DMS 273 (cell line): ENCODE measurements around the gene PPP2R3A.

Source experiments
- DNase-seq: peaks from one replicate; lab custom pipeline; 2025; ENCODE audit not compliant: unreplicated experiment; lab: John Stamatoyannopoulos, UW

Gene PPP2R3A

GRCh38 chr3:135970506-135971116 lies 5.1 kb downstream of the PPP2R3A start:
- no peak for DNase-seq

GRCh38 chr3:135973841-135974240 lies 8.3 kb downstream of the PPP2R3A start:
- no peak for DNase-seq

GRCh38 chr3:135975053-135975452 lies 9.5 kb downstream of the PPP2R3A start:
- no peak for DNase-seq

DNA sequence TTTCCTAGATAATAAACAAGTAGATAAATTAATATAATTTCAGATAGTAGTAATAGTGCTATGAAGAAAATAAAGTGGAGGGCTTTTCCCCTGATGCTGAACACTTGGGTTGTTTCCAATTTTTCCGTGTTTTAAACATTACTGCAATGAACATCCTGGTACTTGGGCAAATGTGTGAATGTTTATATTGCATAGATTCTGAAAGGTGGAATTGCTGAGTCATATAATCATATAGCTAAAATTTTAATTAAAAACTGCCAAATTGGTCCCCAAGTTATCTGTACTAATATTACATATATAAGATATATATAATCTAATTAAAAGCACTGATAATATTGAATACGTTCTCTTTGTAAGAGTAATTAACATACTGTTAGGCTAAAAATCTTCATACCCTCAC lies 10.0 kb downstream of the PPP2R3A start:
- DNase-seq = no peak

- no peak for DNase-seq
Measured at GRCh38 chr3:135980343-135980742, 14.8 kb downstream of the PPP2R3A start.

- DNase-seq = no peak
Measured at GRCh38 chr3:135981701-135982403, 16.3 kb downstream of the PPP2R3A start.

DNA sequence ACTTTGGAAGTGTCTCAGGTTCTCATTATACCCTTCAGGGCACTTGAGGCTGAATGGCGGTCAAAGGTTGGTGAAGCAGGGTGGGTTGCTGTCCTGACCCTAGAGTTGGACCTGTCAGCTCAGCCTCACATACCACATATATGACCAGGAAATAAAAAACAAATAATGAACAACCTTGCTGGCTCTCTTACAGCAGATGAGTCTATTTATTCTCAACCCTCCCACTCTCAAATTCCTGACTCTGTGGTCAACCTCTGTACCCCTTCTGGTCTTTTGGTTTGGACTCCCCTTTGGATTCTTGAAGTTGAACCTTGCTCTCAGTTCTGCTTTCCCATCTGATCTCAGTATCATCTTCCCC lies 16.9 kb downstream of the PPP2R3A start:
- DNase-seq = no peak

- no peak for DNase-seq
Measured at GRCh38 chr3:135982922-135983581, 17.5 kb downstream of the PPP2R3A start.

DNA sequence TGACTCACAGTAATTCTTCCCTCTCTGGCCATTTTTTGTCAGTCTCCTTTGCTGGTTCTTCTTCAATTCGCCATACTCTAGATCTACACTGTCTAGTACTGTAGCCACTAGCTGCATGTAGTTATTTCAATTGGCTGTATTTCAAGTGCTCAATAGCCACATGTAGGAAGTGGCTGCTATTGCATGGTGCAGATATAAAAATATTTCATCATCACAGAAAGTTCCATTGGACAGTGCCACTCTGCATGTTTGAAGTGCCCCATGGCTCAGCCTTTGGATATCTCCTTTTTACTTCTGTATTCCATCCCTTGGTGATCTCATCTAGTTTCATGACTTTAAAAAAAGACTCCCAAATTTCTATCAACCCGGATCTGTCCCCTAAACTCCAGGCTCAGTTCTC lies 22.1 kb downstream of the PPP2R3A start:
- DNase-seq = no peak

GRCh38 chr3:135989242-135989641 lies 23.7 kb downstream of the PPP2R3A start:
- DNase-seq = no peak

DNA sequence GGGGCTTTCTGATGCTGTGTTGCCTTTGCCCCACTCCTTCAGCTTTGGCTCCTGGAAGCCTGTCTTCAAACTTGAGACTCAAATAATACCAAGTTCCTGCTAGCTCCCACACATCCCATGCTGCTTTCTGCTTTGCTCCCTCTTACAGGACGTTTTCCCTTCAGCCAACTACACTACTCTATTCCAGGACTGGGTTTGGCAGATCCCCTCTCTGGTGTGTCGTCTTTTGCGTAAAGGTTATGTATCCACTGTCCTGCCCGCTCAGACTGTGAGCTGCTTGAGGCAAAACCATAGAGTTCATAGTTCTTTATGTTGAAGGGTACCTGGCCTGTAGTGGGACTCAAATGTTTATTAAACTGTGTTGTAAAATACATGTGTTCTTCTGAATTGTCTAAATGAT lies 25.4 kb downstream of the PPP2R3A start:
- no peak for DNase-seq

- DNase-seq = no peak
Measured at GRCh38 chr3:135991621-135992020, 26.1 kb downstream of the PPP2R3A start.

DNA sequence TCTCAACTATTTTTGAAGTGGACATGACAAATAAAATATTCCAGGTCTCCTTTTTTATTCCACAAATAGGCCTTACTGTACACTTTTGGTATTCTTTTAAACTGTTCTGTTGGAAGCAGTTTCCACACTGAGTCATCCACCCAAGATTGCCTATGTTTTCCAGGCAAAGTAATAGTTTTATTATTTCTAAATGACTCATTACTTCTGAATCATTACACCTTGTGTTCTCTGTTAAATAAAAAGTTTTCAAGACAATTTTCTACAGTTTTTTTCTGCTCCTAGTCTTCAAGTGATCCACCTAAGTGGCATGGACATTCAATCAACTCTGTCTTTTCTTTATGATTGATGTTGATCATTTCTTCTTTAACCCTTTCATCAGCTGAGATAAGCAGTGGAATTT lies 26.5 kb downstream of the PPP2R3A start:
- no peak for DNase-seq

DNA sequence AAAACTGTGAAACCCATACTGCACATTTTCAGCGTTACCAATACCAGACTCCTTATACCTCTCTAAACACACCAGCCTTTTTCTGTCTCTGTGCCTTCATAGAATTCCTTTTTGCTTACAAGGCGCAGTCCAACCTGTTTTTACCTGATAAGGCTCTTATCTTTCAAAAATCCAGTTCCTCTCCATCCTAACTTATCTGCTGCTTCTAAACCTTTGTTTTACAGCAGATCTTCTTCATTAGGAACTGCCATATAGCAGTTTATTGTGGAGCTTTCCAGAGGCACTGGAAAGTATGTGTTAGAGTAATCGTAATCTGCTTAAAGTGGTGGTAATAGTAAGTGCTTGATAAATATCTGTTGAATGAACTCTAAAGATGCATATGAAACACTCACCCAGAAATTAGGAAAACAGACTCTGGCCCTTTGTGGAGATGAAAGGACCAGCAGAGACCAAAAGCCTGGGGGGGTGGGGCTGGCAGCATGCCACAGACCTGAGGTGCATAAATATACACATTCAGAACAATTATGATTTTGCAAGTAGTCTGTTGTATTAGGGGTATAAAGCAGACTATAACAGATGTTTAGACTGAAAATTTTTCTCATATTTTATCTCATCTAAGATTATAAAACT lies 29.3 kb downstream of the PPP2R3A start:
- no peak for DNase-seq

GRCh38 chr3:135995766-135996165 lies 30.2 kb downstream of the PPP2R3A start:
- no peak for DNase-seq

DNA sequence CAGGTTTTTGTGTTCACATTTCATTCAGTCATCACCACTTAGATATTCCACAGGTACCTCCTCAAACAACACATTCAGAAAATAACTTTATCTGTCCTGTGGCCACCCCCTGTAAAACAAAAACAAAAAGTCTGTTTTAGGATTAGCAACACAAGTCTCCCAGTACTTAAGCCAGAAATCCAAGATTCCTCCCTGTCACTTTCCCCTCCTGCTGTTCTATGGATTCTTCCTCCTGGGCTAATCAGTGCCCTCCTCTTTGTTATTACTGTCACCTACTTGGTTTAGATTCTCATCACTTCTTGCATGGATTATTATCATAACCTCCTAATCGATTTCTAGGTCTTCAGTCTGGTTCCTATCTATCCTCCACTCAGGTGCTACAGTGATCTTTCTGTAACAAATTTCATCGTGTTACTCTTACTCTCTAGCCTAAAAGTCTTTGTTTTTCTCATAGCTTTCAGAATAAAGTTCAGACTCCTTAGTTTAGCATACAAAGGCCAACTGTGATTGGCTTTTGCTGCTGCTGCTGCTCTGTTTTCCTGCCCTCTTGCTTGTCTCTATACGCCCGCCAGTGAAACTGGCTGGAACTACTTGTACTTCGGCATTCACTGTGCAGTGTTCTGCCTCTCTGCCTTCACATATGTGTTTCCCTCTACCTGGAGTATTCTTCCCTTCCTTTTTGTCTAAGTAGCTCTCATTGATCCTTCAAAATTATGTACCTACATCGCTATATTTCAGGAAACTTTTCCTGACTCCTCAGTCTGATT lies 32.2 kb downstream of the PPP2R3A start:
- no peak for DNase-seq

DNA sequence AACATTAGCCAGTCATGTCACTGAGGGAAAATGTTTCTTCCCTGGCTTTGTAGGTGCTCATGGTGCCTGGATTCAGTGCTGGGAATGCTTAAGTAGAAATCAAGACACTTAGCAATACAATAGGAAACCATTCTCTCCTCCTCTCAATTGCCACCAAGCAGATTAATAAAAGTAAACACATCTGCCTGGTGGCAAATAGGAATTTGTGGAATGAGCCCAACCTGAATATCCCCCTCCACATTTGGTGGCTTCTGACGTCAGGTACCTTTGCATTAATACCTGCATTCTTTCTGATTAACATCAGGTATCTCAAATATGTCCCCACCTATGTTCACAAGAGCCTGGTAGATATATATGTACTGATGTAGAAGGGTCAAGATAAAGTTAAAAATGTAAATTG lies 42.7 kb downstream of the PPP2R3A start:
- DNase-seq = no peak

DNA sequence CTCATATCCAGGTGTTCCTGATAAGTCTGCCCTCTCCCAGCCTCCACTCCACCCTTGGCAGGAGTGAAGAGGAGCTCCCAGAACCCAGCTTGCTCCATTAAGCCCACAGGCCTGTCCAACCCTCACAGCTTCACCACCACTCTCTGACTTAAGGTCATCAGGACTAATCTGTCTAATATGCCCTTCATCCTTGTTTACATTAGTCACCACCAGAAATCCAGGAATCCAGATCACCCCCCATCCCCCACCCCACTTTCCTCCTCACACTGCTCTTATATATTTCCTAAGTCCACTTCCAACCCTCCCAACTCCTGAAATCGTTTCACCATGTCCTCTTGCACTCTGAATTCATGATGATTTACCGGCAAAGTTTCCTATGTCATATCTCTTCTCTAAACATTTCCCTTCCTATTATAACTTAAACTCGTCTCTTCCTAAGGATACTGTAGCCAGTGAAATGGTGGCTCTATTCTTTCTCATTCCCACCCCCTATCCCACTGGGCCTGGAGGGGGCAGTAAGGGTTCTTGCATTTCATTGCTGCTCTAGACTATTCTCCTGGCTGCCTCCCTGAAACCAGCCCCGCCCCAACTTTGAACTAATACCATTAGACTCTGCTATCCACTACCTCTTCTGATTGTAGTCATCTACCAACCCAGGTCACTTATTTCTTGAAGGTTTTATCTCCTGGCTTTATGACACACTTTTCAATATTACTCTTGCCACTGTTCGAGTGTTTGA lies 43.4 kb downstream of the PPP2R3A start:
- DNase-seq = no peak

DNA sequence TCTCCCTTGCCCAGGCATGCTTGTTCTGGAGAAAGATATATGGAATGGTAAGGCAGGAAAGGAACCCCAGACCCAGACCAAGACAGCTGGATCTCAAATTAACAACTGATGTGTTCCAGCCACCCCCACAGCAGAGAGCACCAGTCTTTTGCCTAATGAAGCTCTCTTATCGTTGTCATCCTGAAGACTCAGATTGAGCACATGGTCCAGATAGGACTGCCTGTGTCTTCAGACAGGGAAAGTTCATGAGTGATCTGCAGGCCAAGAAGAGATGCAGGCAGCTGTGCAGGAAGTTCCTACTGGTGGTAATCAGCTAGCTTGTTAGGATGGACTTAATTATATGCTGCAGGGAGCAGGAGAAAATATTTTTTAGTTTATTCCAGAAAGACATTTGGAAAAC lies 53.3 kb downstream of the PPP2R3A start:
- DNase-seq = peak; percentile 15

- no peak for DNase-seq
Measured at GRCh38 chr3:136021803-136022202, 56.3 kb downstream of the PPP2R3A start.
